Measurements from ENCODE around the gene CREB1. TPM values are rescaled to one million over a fixed set of nuclear protein-coding genes. Genes with fewer than 3 reads are reported as not detected.
"Not testable (repeated sequence)": the region's sequence is repeated elsewhere in the genome, so short reads cannot be mapped to it uniquely, and the experiment has no call there.

CREB1 gene
- total RNA-seq, 2 experiments from 2014 or later: 101 to 115 TPM

- Mint-ChIP-seq H3K36me3 (peaks cover 50% of the 10 kb centered on the region), H3K27me3 (no peaks in the 10 kb centered on the region), H3K4me1 (peaks cover 34% of the 10 kb centered on the region), H3K9me3 (ENCODE audit: low read depth) (no peaks in the 10 kb centered on the region), H3K27ac (peak overlapping the region; percentile 12), H3K4me3 (no peak overlapping the region)
- no peak for DNase-seq
- no peak for ATAC-seq
- CTCF ChIA-PET: interaction anchor here (0.7 kb wide), 1 partner anchor 98 kb away, joined by 3 read pairs; no protein-coding TSS in a partner anchor
Measured at GRCh38 chr2:207617011-207617671, 87.4 kb downstream of the CREB1 start.

- H3K9me3 Mint-ChIP-seq (ENCODE audit: low read depth): no peaks in the 10 kb centered on the region
- CTCF ChIA-PET: interaction anchor here (0.7 to 1.4 kb wide), 4 partner anchors 11 to 421 kb away, joined by 3 to 5 read pairs (median 4); no protein-coding TSS in a partner anchor
- H3K27me3 Mint-ChIP-seq: no peaks in the 10 kb centered on the region
- H3K36me3 Mint-ChIP-seq: peaks cover 44% of the 10 kb centered on the region
- H3K4me1 Mint-ChIP-seq: peaks cover 51% of the 10 kb centered on the region
- peak overlapping the region; percentile 45 for H3K27ac Mint-ChIP-seq
- no peak for ATAC-seq
- no peak for DNase-seq
- H3K4me3 Mint-ChIP-seq: no peak overlapping the region
Measured at GRCh38 chr2:207619764-207620203, 90.0 kb downstream of the CREB1 start.

GRCh38 chr2:207621501-207622039, 91.8 kb downstream of the CREB1 start:
- H3K27ac Mint-ChIP-seq: peak overlapping the region; percentile 42
- H3K36me3 Mint-ChIP-seq: peaks cover 37% of the 10 kb centered on the region
- H3K27me3 Mint-ChIP-seq: no peaks in the 10 kb centered on the region
- no peaks in the 10 kb centered on the region for H3K9me3 Mint-ChIP-seq (ENCODE audit: low read depth)
- CTCF ChIA-PET: interaction anchor here (1.4 kb wide), 1 partner anchor 12 kb away, joined by 4 read pairs; no protein-coding TSS in a partner anchor
- DNase-seq: no peak
- no peak overlapping the region for H3K4me3 Mint-ChIP-seq
- no peak for ATAC-seq
- peaks cover 51% of the 10 kb centered on the region for H3K4me1 Mint-ChIP-seq

GRCh38 chr2:207624185-207625013, 94.6 kb downstream of the CREB1 start:
- no peaks in the 10 kb centered on the region for H3K9me3 Mint-ChIP-seq (ENCODE audit: low read depth)
- DNase-seq (peak; percentile 83), ATAC-seq (peak; percentile 37)
- no peaks in the 10 kb centered on the region for H3K27me3 Mint-ChIP-seq
- CTCF ChIA-PET: interaction anchor here (0.6 to 3.2 kb wide), 13 partner anchors 10 to 449 kb away, joined by 3 to 45 read pairs (median 3); partner anchors contain the start of genes CCNYL1 and CREB1
- peak overlapping the region; percentile 85 for H3K4me3 Mint-ChIP-seq
- peak overlapping the region; percentile 94 for H3K27ac Mint-ChIP-seq
- peaks cover 20% of the 10 kb centered on the region for H3K36me3 Mint-ChIP-seq
- peaks cover 45% of the 10 kb centered on the region for H3K4me1 Mint-ChIP-seq

- ATAC-seq (peak; percentile 80), DNase-seq (peak; percentile 95)
- peaks cover 16% of the 10 kb centered on the region for H3K36me3 Mint-ChIP-seq
- H3K4me3 Mint-ChIP-seq: peak within 1 kb of the TSS; percentile 88
- H3K9me3 Mint-ChIP-seq (ENCODE audit: low read depth): no peaks in the 10 kb centered on the region
- H3K4me1 Mint-ChIP-seq: peaks cover 38% of the 10 kb centered on the region
- CTCF ChIA-PET: interaction anchor here (0.7 to 3.2 kb wide), 22 partner anchors 12 to 448 kb away, joined by 3 to 45 read pairs (median 4); partner anchors contain the start of genes CCNYL1, CREB1 and PLEKHM3
- no peaks in the 10 kb centered on the region for H3K27me3 Mint-ChIP-seq
- peak within 1 kb of the TSS; percentile 97 for H3K27ac Mint-ChIP-seq
Measured at GRCh38 chr2:207625014-207625907, 95.5 kb downstream of the CREB1 start, which contains the start of gene METTL21A. Gene METTL21A (minus strand): TSS chr2:207625394. CDS start chr2:207624375, 1,019 bp downstream.

GRCh38 chr2:207629553-207629952, 99.8 kb downstream of the CREB1 start:
- peaks cover 9% of the 10 kb centered on the region for H3K4me1 Mint-ChIP-seq
- H3K27ac Mint-ChIP-seq: no peak overlapping the region
- CTCF ChIA-PET: no interaction called here
- H3K9me3 Mint-ChIP-seq (ENCODE audit: low read depth): no peaks in the 10 kb centered on the region
- no peak for DNase-seq
- no peaks in the 10 kb centered on the region for H3K27me3 Mint-ChIP-seq
- ATAC-seq: no peak
- no peak overlapping the region for H3K4me3 Mint-ChIP-seq
- no peaks in the 10 kb centered on the region for H3K36me3 Mint-ChIP-seq

GRCh38 chr2:207630491-207630890, 100.7 kb downstream of the CREB1 start:
- H3K36me3 Mint-ChIP-seq: no peaks in the 10 kb centered on the region
- H3K9me3 Mint-ChIP-seq (ENCODE audit: low read depth): no peaks in the 10 kb centered on the region
- peaks cover 9% of the 10 kb centered on the region for H3K4me1 Mint-ChIP-seq
- H3K4me3 Mint-ChIP-seq: no peak overlapping the region
- H3K27me3 Mint-ChIP-seq: no peaks in the 10 kb centered on the region
- no peak for ATAC-seq
- H3K27ac Mint-ChIP-seq: no peak overlapping the region
- no peak for DNase-seq
- CTCF ChIA-PET: interaction anchor here (0.6 to 1.1 kb wide), 3 partner anchors 205 to 441 kb away, joined by 3 read pairs; no protein-coding TSS in a partner anchor

- peaks cover 3% of the 10 kb centered on the region for H3K4me1 Mint-ChIP-seq
Measured at GRCh38 chr2:207632575-207633493, 103.1 kb downstream of the CREB1 start.

GRCh38 chr2:207633686-207634085, 103.9 kb downstream of the CREB1 start:
- CTCF ChIA-PET: interaction anchor here (0.9 kb wide), 1 partner anchor 339 kb away, joined by 3 read pairs; no protein-coding TSS in a partner anchor
- Mint-ChIP-seq H3K27me3 (no peaks in the 10 kb centered on the region), H3K36me3 (no peaks in the 10 kb centered on the region), H3K27ac (no peak overlapping the region), H3K4me3 (no peak overlapping the region), H3K4me1 (peaks cover 3% of the 10 kb centered on the region), H3K9me3 (ENCODE audit: low read depth) (no peaks in the 10 kb centered on the region)
- no peak for ATAC-seq
- no peak for DNase-seq

More at GRCh38 chr2:207632575-207633493, 103.1 kb downstream of the CREB1 start:
- Mint-ChIP-seq H3K36me3 (no peaks in the 10 kb centered on the region), H3K4me3 (no peak overlapping the region), H3K27me3 (no peaks in the 10 kb centered on the region), H3K27ac (no peak overlapping the region), H3K9me3 (ENCODE audit: low read depth) (no peaks in the 10 kb centered on the region)
- DNase-seq: no peak
- CTCF ChIA-PET: interaction anchor here (0.9 kb wide), 2 partner anchors 16 to 340 kb away, joined by 3 read pairs; no protein-coding TSS in a partner anchor
- ATAC-seq: peak; percentile 47

GRCh38 chr2:207635468-207636200, 105.9 kb downstream of the CREB1 start:
- H3K4me1 Mint-ChIP-seq: peaks cover 3% of the 10 kb centered on the region
- ATAC-seq: no peak

GRCh38 chr2:207639288-207639687, 109.5 kb downstream of the CREB1 start:
- not testable (repeated sequence) for H3K9me3 Mint-ChIP-seq (ENCODE audit: low read depth); H3K36me3 Mint-ChIP-seq; ATAC-seq; H3K4me1 Mint-ChIP-seq; DNase-seq; H3K27ac Mint-ChIP-seq; H3K27me3 Mint-ChIP-seq; H3K4me3 Mint-ChIP-seq
- CTCF ChIA-PET: interaction anchor here (0.7 kb wide), 1 partner anchor 14 kb away, joined by 3 read pairs; the partner anchor contains the start of gene METTL21A

More at GRCh38 chr2:207635468-207636200, 105.9 kb downstream of the CREB1 start:
- CTCF ChIA-PET: no interaction called here
- H3K27me3 Mint-ChIP-seq: no peaks in the 10 kb centered on the region
- no peak overlapping the region for H3K4me3 Mint-ChIP-seq
- peaks cover 2% of the 10 kb centered on the region for H3K9me3 Mint-ChIP-seq (ENCODE audit: low read depth)
- H3K27ac Mint-ChIP-seq: no peak overlapping the region
- DNase-seq: no peak
- H3K36me3 Mint-ChIP-seq: peaks cover 2% of the 10 kb centered on the region
